HG03460 (cell line): ENCODE data around the gene SEMA3G.

ENCODE experiments used
- ATAC-seq: cut with Tn5 transposase; IDR thresholded peaks from one replicate; pipeline ENCODE4 v1.9.1; 2021; ENCODE audit not compliant: unreplicated experiment

Gene SEMA3G

GRCh38 chr3:52439426-52440248, 5.3 kb downstream of the SEMA3G start:
- ATAC-seq = no peak

GRCh38 chr3:52438579-52439425, 6.1 kb downstream of the SEMA3G start:
- no peak for ATAC-seq

- ATAC-seq = no peak
Measured at GRCh38 chr3:52438104-52438376, 6.9 kb downstream of the SEMA3G start.

GRCh38 chr3:52437326-52438103, 7.4 kb downstream of the SEMA3G start:
- ATAC-seq = no peak

GRCh38 chr3:52436500-52437149, 8.3 kb downstream of the SEMA3G start:
- ATAC-seq = no peak

GRCh38 chr3:52435246-52436101, 9.4 kb downstream of the SEMA3G start:
- no peak for ATAC-seq

- no peak for ATAC-seq
Measured at GRCh38 chr3:52434491-52435115, 10.3 kb downstream of the SEMA3G start.

GRCh38 chr3:52433996-52434479, 10.9 kb downstream of the SEMA3G start:
- no peak for ATAC-seq

GRCh38 chr3:52433328-52433995, 11.4 kb downstream of the SEMA3G start:
- no peak for ATAC-seq

GRCh38 chr3:52432691-52433141, 12.2 kb downstream of the SEMA3G start:
- no peak for ATAC-seq

GRCh38 chr3:52432225-52432624, 12.7 kb downstream of the SEMA3G start:
- ATAC-seq = no peak

GRCh38 chr3:52431459-52432223, 13.3 kb downstream of the SEMA3G start:
- ATAC-seq = no peak

GRCh38 chr3:52430416-52430810, 14.5 kb downstream of the SEMA3G start:
- no peak for ATAC-seq

GRCh38 chr3:52429779-52430415, 15.0 kb downstream of the SEMA3G start:
- ATAC-seq = no peak

- no peak for ATAC-seq
Measured at GRCh38 chr3:52429031-52429430, 15.9 kb downstream of the SEMA3G start.

GRCh38 chr3:52428151-52429005, 16.5 kb downstream of the SEMA3G start:
- ATAC-seq = no peak

- no peak for ATAC-seq
Measured at GRCh38 chr3:52423173-52423572, 21.7 kb downstream of the SEMA3G start.
